GM12878 (cell line): ENCODE measurements around the gene BRCA2.

Experiments used
- MLLT1 ChIP-seq: fragments of 450-650 bp; IDR thresholded peaks from 2 replicates; pipeline ENCODE4 v1.6.1; 2016; ENCODE audit warnings: mild to moderate bottlenecking
- POLR2A ChIP-seq: IDR thresholded peaks from 2 replicates; pipeline ENCODE4 v1.6.1; 2011; ENCODE audit warnings: low read depth, mild to moderate bottlenecking, low read length
- TCF12 ChIP-seq: IDR thresholded peaks from 2 replicates; pipeline ENCODE4 v1.6.1; 2011; ENCODE audit warnings: low read depth, mild to moderate bottlenecking, low read length
- ZBTB33 ChIP-seq: fragments of 450-650 bp; IDR thresholded peaks from 2 replicates; pipeline ENCODE4 v1.6.1; 2017; ENCODE audit warnings: mild to moderate bottlenecking

- no peak for TF ChIP-seq ZBTB33
- TF ChIP-seq POLR2A = no peak
- no peak for TF ChIP-seq TCF12
- no peak for TF ChIP-seq MLLT1
Observed at GRCh38 chr13:32334671-32335070, 19.4 kb downstream of the BRCA2 start.
